CD4-positive, alpha-beta T cell treated with Interleukin-10 for 1 hour (primary cell): ENCODE results near the gene RPL5.

Experiments
- DNase-seq: peaks from one replicate; pipeline ENCODE4 v3.0.0-alpha.2; 2020

Gene RPL5

DNA sequence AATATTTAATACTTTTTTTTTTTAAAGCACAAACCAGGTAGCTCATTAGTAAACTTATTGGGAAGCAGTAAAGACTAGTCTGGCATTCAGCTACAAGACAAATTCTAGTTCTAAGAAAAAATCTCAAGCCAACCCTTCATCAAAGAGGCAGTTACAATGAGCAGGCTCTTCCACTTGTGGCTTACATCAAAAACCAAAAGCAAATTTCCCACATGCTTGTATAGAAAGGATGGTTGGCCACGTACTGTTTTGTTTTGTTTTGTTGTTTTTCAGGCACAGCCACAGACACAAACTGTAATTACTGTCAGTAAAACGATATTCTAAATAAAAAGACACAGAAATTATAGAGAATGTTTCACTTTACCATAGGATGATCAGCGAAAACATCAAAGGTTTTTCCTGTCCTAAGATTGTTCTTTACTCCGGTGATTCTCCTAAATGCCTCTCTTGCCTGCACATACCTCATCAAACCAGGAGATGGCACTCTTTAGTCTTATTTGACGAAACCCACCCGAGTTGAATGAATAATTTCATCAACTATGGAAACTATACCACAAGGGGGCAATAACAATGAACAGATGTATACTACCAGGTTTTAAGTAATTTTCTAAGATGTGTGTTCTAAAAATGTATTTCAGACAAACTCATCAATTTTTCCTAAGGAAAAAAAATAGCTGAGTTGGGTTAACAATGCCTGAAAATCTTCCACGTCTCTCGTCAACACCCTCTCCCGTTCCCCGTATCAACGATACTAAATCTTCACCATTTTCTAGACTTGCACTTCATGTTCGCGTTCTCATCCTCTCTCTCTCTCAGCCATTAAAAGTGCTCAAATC, 26.9 kb downstream of the RPL5 start:
- peak; percentile 88 for DNase-seq

- no peak for DNase-seq
Observed at GRCh38 chr1:92859400-92860039, 27.7 kb downstream of the RPL5 start.

DNA sequence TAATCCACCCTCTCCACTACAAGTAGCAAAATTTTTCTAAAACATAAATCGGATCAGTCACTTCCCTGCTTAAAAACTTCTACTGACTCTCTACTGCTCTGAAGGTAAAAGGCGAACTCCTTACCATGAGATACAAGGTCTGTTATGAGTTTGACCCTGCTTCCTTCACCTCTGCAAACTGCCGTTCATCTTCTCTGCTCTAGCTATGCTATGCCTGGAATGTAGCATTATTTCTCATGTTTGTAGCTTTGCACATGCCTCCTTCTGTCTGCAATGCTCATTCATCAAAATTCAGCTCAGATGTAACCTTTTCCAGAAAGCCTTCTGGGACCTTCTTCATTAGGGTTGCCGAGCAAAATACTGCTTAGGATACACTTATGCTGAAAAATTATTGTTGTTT, 30.8 kb downstream of the RPL5 start:
- no peak for DNase-seq

GRCh38 chr1:92864131-92864530, 32.3 kb downstream of the RPL5 start:
- DNase-seq: no peak

DNA sequence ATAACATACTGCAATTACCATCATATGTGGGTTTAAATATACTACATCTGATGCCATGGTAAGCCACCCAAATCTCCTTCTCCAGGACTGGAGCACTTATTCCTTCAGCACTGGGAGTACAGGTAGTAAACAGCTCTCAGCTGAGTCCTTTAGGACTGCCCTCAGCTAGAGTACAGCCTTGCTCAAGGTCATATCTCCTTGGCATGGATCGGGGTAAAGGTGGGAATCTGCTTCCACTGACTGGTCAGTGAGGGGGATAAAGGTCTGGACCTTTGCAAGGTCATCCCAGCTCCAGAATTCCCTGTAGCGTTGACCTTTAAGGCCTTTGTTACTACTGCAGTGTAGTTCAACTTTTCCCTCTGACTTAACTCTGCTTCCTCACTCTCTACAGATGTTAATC, 38.8 kb downstream of the RPL5 start:
- no peak for DNase-seq

DNA sequence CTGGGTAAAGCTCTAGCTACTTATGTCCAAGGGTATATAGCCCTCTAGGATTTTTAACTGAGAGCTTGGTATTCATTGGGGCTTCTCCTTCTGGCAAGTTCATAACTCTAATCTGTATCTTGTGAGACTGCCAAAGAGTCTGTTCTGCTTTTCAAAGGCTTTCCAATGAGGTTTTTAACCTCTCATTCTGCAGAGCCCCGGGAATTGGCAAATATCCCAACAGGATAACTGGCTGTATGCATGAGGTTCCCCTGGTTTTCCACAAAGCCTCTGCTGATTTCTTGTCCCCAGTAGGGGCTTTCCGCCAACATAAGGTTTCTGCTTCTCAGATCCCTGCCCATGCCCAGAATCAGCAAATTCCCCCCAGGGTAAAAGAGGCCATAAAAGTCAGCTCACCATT, 40.9 kb downstream of the RPL5 start:
- DNase-seq: no peak

DNA sequence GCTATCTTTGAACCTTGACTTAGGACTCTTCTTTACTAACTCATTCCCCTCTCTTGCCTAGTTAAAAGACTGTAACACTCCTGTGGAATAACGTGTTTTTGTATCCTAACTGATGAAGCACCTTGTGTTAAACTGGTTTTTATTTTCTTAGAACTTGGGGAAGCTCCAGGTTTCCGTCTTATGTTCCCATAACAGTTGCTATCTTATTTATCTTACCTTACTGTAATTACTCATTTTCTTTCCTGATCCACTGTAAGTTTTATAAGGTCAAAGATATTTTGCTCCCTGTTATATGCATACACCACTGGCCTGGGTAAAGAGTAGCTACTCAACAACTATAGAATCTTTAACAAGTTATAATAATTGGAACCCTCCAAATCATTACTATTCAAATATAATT, 43.1 kb downstream of the RPL5 start:
- DNase-seq: no peak

- DNase-seq: no peak
Observed at GRCh38 chr1:92876351-92876750, 44.5 kb downstream of the RPL5 start.

GRCh38 chr1:92877081-92877711, 45.4 kb downstream of the RPL5 start:
- DNase-seq: no peak

DNA sequence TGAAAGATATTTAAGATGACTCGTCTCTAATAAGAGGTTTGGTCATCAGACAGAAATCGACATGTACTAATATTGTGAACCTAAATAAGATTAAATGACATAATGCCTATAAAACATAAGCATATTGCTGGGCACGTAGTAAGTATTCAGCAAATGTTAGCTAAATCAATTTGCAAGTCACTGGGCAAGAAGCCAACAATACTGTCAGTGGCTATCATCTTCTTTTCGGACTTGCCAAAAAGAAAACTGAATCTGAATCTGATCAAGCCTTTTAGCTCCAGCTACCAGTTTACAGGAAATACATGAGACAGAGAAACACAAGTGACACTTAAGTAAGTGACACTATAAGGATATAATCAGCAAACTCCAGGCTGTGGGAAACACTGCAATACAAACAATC, 46.0 kb downstream of the RPL5 start:
- DNase-seq: peak; percentile 37

- no peak for DNase-seq
Observed at GRCh38 chr1:92879316-92879968, 47.6 kb downstream of the RPL5 start.

GRCh38 chr1:92881391-92881790, 49.6 kb downstream of the RPL5 start:
- DNase-seq: no peak

GRCh38 chr1:92882819-92883218, 51.0 kb downstream of the RPL5 start:
- DNase-seq: peak; percentile 65

DNA sequence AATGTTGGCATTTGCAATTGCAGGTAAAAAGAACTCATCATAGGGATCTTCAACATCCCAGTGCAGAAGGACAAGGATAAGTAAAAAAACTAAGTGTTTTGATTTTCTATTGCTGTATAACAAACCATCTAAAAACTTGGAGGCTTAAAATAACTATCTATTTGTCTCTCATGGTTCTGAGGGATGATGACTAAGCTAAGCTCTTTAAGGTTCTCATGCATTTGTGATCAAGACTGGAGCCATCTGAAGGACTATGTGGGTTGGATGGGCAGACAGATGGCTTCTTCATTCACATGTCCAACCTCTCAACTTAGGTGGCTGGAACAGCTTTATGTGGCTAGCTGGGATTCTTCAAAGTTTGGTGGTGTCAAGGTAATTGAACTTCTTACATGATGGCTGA, 51.5 kb downstream of the RPL5 start:
- DNase-seq: no peak

GRCh38 chr1:92884195-92884594, 52.4 kb downstream of the RPL5 start:
- DNase-seq: no peak

- no peak for DNase-seq
Observed at GRCh38 chr1:92886886-92887419, 55.1 kb downstream of the RPL5 start.

DNA sequence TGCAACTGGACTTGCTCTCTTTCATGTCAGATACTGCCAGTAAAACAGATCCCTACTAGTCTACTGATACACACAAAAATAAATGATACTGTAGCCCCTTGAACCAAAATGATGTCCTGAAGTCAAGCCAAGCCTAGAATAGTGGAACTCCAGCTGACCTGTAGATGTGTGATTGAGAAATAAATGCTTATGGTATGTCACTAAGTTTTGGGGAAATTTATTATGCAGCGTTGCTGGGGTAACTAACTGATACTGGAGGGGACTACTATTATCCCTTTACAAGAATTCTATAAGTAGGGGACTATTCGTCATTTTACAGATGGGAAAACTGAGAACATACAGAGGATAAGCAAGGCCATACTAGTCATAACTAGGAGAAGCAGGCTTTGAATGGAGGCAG, 55.6 kb downstream of the RPL5 start:
- DNase-seq: no peak
